Gastrocnemius medialis (tissue), 4 donors: ENCODE results near the gene FKBP5. TPM values are rescaled to one million over a fixed set of nuclear protein-coding genes. Genes with fewer than 3 reads are reported as not detected.

Experiments
- ATAC-seq, 2 donors: fragments of 150-250 bp; one replicate each; pipeline ENCODE4 v1.9.1; 2016
- DNase-seq, 2 donors: peaks; one replicate each; pipeline ENCODE4 v3.0.0-alpha.2; 2019
- H3K27ac ChIP-seq, 4 donors: fragments of 200-600 bp; sonication (generic); 1 replicate in 1 of 4; 2 replicates in 3 of 4; pipeline ENCODE4 v1.5.1; 2016 to 2018; ENCODE audit warnings: mild to moderate bottlenecking in 2 of 4, moderate library complexity in 1 of 4
- H3K27me3 ChIP-seq, 3 donors: fragments of 200-600 bp; sonication (generic) in 2 of 3; 1 replicate in 1 of 3; 2 replicates in 2 of 3; pipeline versions ENCODE4 v1.5.1 to v1.6.0; 2016 to 2019; ENCODE audit warnings: mild to moderate bottlenecking in 1 of 3, moderate library complexity in 1 of 3
- H3K36me3 ChIP-seq, 2 donors: fragments of 200-600 bp; sonication (generic) in 1 of 2; one replicate each; pipeline ENCODE4 v1.5.1; 2017 to 2018
- H3K4me1 ChIP-seq, 2 donors: fragments of 200-600 bp; sonication (generic) in 1 of 2; one replicate each; pipeline ENCODE4 v1.5.1; 2016 to 2017; ENCODE audit warnings: mild to moderate bottlenecking in 2 of 2
- H3K4me3 ChIP-seq, 4 donors: fragments of 200-600 bp; sonication (generic) in 3 of 4; 1 replicate in 1 of 4; 2 replicates in 3 of 4; pipeline ENCODE4 v1.5.1; 2016 to 2019; ENCODE audit warnings: mild to moderate bottlenecking in 2 of 4
- H3K9me3 ChIP-seq, 3 donors: fragments of 200-600 bp; sonication (generic) in 2 of 3; 1 replicate in 1 of 3; 2 replicates in 2 of 3; pipeline ENCODE4 v1.5.1; 2016 to 2019
- CTCF ChIP-seq, 5 experiments: fragments of 450-650 bp in 3 of 5; fragments of 200-600 bp in 2 of 5; sonication (generic) in 2 of 5; IDR thresholded peaks in 4 of 5; conservative IDR thresholded peaks in 1 of 5; 1 replicate in 4 of 5; 2 replicates in 1 of 5; pipeline ENCODE4 v1.5.1; 2016 to 2019; ENCODE audit warnings: antibody characterized with exemption in 5 of 5, mild to moderate bottlenecking in 3 of 5, moderate library complexity in 3 of 5
- POLR2A ChIP-seq, 2 donors: fragments of 450-650 bp; IDR thresholded peaks; one replicate each; pipeline ENCODE4 v1.6.1; 2017; ENCODE audit warnings: antibody characterized with exemption in 2 of 2, mild to moderate bottlenecking in 2 of 2, moderate library complexity in 2 of 2
- in situ Hi-C, 4 donors: fragments of 200-750 bp; cut with MboI; loops; one replicate each; pipeline versions ENCODE4 v1.15.0 to v1.8.0; 2017; ENCODE audit warnings: low sequenced_read_pairs in 4 of 4
- intact Hi-C: fragments of 100-400 bp; cut with DNase I; formaldehyde crosslinking; loops from one replicate; pipeline ENCODE4 v1.15.1; 2023; ENCODE audit warnings: low total_unique reads
- microRNA-seq, 2 donors: library from miRNA; unstranded; fragments of <30 nt; microRNA quantifications; one replicate each; pipeline ENCODE4, GENCODE V29; 2016; ENCODE audit warnings: borderline replicate concordance in 2 of 2
- total RNA-seq, 4 donors: library from RNA; depleted of rRNA; stranded (reverse); fragments of >200 nt; gene quantifications; one replicate each; pipeline versions ENCODE4 v1.1.0 to v1.2.3, GENCODE V29; 2016

FKBP5 gene
- total RNA-seq, 4 donors from 2014 or later = 665 to 1,753 (median 1,205) TPM

- H3K4me1 ChIP-seq = no peaks in the 10 kb centered on the region
- H3K27me3 ChIP-seq = no peaks in the 10 kb centered on the region
- ATAC-seq = no peak
- H3K4me3 ChIP-seq = no peak overlapping the region
- TF ChIP-seq CTCF (IDR thresholded peaks at IDR 0.05 in 4 of 5, conservative IDR thresholded peaks at IDR 0.05 in 1 of 5) (no peak), POLR2A (IDR thresholded peaks at IDR 0.05) (no peak)
- no peak overlapping the region for H3K27ac ChIP-seq
- H3K36me3 ChIP-seq = no peaks in the 10 kb centered on the region
- DNase-seq = no peak
- intact Hi-C loops (no loop called here), in situ Hi-C loops (no loop called here)
- no peaks in the 10 kb centered on the region for H3K9me3 ChIP-seq
Measured at GRCh38 chr6:35534407-35535170, 154.1 kb downstream of the FKBP5 start.

GRCh38 chr6:35533981-35534380 is 154.7 kb downstream of the FKBP5 start:
- intact Hi-C loops (no loop called here), in situ Hi-C loops (no loop called here)
- H3K27ac ChIP-seq = no peak overlapping the region
- H3K4me3 ChIP-seq = no peak overlapping the region
- TF ChIP-seq CTCF (IDR thresholded peaks at IDR 0.05 in 4 of 5, conservative IDR thresholded peaks at IDR 0.05 in 1 of 5) (no peak), POLR2A (IDR thresholded peaks at IDR 0.05) (no peak)
- DNase-seq (no peak), ATAC-seq (no peak)
- H3K4me1 ChIP-seq = no peaks in the 10 kb centered on the region
- H3K36me3 ChIP-seq = no peaks in the 10 kb centered on the region
- no peaks in the 10 kb centered on the region for H3K9me3 ChIP-seq
- H3K27me3 ChIP-seq = no peaks in the 10 kb centered on the region

GRCh38 chr6:35532126-35532525 is 156.6 kb downstream of the FKBP5 start:
- ATAC-seq (no peak), DNase-seq (no peak)
- no peak overlapping the region for H3K4me3 ChIP-seq
- H3K9me3 ChIP-seq = no peaks in the 10 kb centered on the region
- no peak overlapping the region for H3K27ac ChIP-seq
- no peaks in the 10 kb centered on the region for H3K36me3 ChIP-seq
- TF ChIP-seq CTCF (IDR thresholded peaks at IDR 0.05 in 4 of 5, conservative IDR thresholded peaks at IDR 0.05 in 1 of 5) = no peak
- TF ChIP-seq POLR2A (IDR thresholded peaks at IDR 0.05) = no peak
- H3K4me1 ChIP-seq = no peaks in the 10 kb centered on the region
- intact Hi-C loops = no loop called here
- in situ Hi-C loops = no loop called here
- no peaks in the 10 kb centered on the region for H3K27me3 ChIP-seq

- in situ Hi-C loops = loop anchor here (5.0 kb wide), 1 partner anchor 213 kb away; the partner anchor contains the start of gene ARMC12 (in 4 of the 4)
- H3K36me3 ChIP-seq = no peaks in the 10 kb centered on the region
- no peaks in the 10 kb centered on the region for H3K9me3 ChIP-seq
- H3K4me1 ChIP-seq = no peaks in the 10 kb centered on the region
- intact Hi-C loops = no loop called here
- no peak overlapping the region for H3K27ac ChIP-seq
- DNase-seq (no peak), ATAC-seq (no peak)
- TF ChIP-seq POLR2A (IDR thresholded peaks at IDR 0.05) = no peak
- TF ChIP-seq CTCF (IDR thresholded peaks at IDR 0.05 in 4 of 5, conservative IDR thresholded peaks at IDR 0.05 in 1 of 5) = no peak
- no peaks in the 10 kb centered on the region for H3K27me3 ChIP-seq
- no peak overlapping the region for H3K4me3 ChIP-seq
Measured at GRCh38 chr6:35524380-35525020, 164.2 kb downstream of the FKBP5 start.

Small RNA genes within 50 kb of the gene (microRNA-seq; reads per million reads assigned to microRNA genes)
- 11.8 to 32.4 reads per million in 2 donors for gene MIR5690

Other genes with a start within 250 kb of the FKBP5 start
- 10 to 100 TPM in 1 of 4 donors, 1 to 10 TPM in 3; 2.5 to 10.5 (median 5.9) TPM for gene FANCE, start 236.6 kb downstream of the FKBP5 start, total RNA-seq
- 1,000 to 10,000 TPM in 1 of 4 donors, 100 to 1,000 TPM in 3; 772 to 1,014 (median 808) TPM for gene RPL10A, start 220.5 kb downstream of the FKBP5 start, total RNA-seq
- 10 to 100 TPM; 11.5 to 14.8 (median 13.5) TPM for gene TEAD3, start 191.8 kb downstream of the FKBP5 start, total RNA-seq
- not detected for gene TULP1, start 176.0 kb downstream of the FKBP5 start, total RNA-seq
- gene ARMC12, start 48.1 kb upstream of the FKBP5 start, total RNA-seq = 1 to 10 TPM in 1 of 4 donors, not detected in 3; 6.2 TPM
- not detected for gene CLPSL2, start 87.7 kb upstream of the FKBP5 start, total RNA-seq
- not detected for gene CLPSL1, start 92.1 kb upstream of the FKBP5 start, total RNA-seq
- not detected for gene CLPS, start 108.4 kb upstream of the FKBP5 start, total RNA-seq
- gene LHFPL5, start 116.4 kb upstream of the FKBP5 start, total RNA-seq = not detected
- gene SRPK1, start 232.2 kb upstream of the FKBP5 start, total RNA-seq = 100 to 1,000 TPM in 1 of 4 donors, 10 to 100 TPM in 3; 38.2 to 104 (median 56.7) TPM